ENCODE measurements around the gene MAML2.

Gene MAML2

GRCh38 chr11:95933594-95933993 is 409.4 kb downstream of the MAML2 start:
- in situ Hi-C loops (cut with MboI; ENCODE audit: low sequenced_read_pairs): no loop called here

- in situ Hi-C loops (cut with MboI; ENCODE audit: low sequenced_read_pairs): no loop called here
Observed at GRCh38 chr11:95931916-95932315, 411.1 kb downstream of the MAML2 start.

- in situ Hi-C loops (cut with MboI; ENCODE audit: low sequenced_read_pairs): no loop called here
Observed at GRCh38 chr11:95930948-95931347, 412.0 kb downstream of the MAML2 start.

GRCh38 chr11:95926726-95927125 is 416.3 kb downstream of the MAML2 start:
- in situ Hi-C loops (cut with MboI; ENCODE audit: low sequenced_read_pairs): no loop called here

All from HL-60/S4 treated with phorbol 12-myristate 13-acetate at 8.2 ng/mL for 4 days and 3 days (cell line).